Spleen (tissue), 11 donors: Measurements from ENCODE around the gene PLVAP. TPM values are rescaled to one million over a fixed set of nuclear protein-coding genes. Genes with fewer than 3 reads are reported as not detected.

Experiments
- DNase-seq: peaks from one replicate; pipeline ENCODE4 v3.0.0-alpha.2; 2020
- H3K27ac ChIP-seq, 8 donors: fragments of 200-600 bp; sonication (generic) in 7 of 8; 1 replicate in 4 of 8; 2 replicates in 4 of 8; pipeline versions ENCODE4 v1.5.0 to v1.8.0; 2016 to 2021; ENCODE audit warnings: inconsistent platforms in 4 of 8, mild to moderate bottlenecking in 4 of 8, moderate library complexity in 1 of 8
- H3K27me3 ChIP-seq, 7 donors: fragments of 200-600 bp; sonication (generic) in 6 of 7; replicated peaks in 1 of 7; 1 replicate in 4 of 7; 2 replicates in 3 of 7; pipeline versions ENCODE4 v1.5.0 to v1.8.0; 2016 to 2021; ENCODE audit warnings: inconsistent platforms in 3 of 7, mild to moderate bottlenecking in 1 of 7
- H3K36me3 ChIP-seq, 6 donors: fragments of 200-600 bp; sonication (generic) in 5 of 6; 1 replicate in 4 of 6; 2 replicates in 2 of 6; pipeline versions ENCODE4 v1.5.0 to v1.8.0; 2016 to 2021; ENCODE audit warnings: inconsistent platforms in 2 of 6
- H3K4me1 ChIP-seq, 6 donors: fragments of 200-600 bp; sonication (generic) in 5 of 6; 1 replicate in 3 of 6; 2 replicates in 3 of 6; pipeline versions ENCODE4 v1.5.0 to v1.8.0; 2016 to 2021; ENCODE audit warnings: inconsistent platforms in 3 of 6
- H3K4me3 ChIP-seq, 8 donors: fragments of 200-600 bp; sonication (generic) in 7 of 8; 1 replicate in 4 of 8; 2 replicates in 4 of 8; pipeline versions ENCODE4 v1.5.0 to v1.8.0; 2016 to 2021; ENCODE audit warnings: inconsistent platforms in 4 of 8, mild to moderate bottlenecking in 4 of 8, moderate library complexity in 2 of 8
- H3K9me3 ChIP-seq, 8 donors: fragments of 200-600 bp; sonication (generic) in 7 of 8; 1 replicate in 4 of 8; 2 replicates in 4 of 8; pipeline versions ENCODE4 v1.5.0 to v1.8.0; 2016 to 2021; ENCODE audit warnings: inconsistent platforms in 4 of 8
- POLR2A ChIP-seq, 3 donors: fragments of 450-650 bp; IDR thresholded peaks; one replicate each; pipeline ENCODE4 v1.5.1; 2017; ENCODE audit warnings: antibody characterized with exemption in 3 of 3, mild to moderate bottlenecking in 1 of 3
- POLR2AphosphoS5 ChIP-seq, 3 donors: sonication (generic); formaldehyde crosslinking; IDR thresholded peaks; one replicate each; pipeline ENCODE4 v1.5.1; 2017; ENCODE audit warnings: antibody characterized with exemption in 3 of 3
- WGBS, 5 donors: extraction: QIAGEN DNeasy Blood & Tissue Kit in 3 of 5; methylation state at CpG; one replicate each; pipeline versions ENCODE4 v1.1.5 to v1.1.7; 2013 to 2018; 5-methylcytosine and 5-hydroxymethylcytosine counted together
- intact Hi-C: fragments of 100-400 bp; cut with DNase I; formaldehyde crosslinking; loops from one replicate; pipeline ENCODE4 v1.15.0; 2023; ENCODE audit warnings: low total_unique reads
- polyA plus RNA-seq, 3 donors: library from polyadenylated mRNA; stranded (reverse); fragments of 200-250 nt; gene quantifications; one replicate each; pipeline ENCODE4 v1.2.1, GENCODE V29; 2013
- total RNA-seq, 7 donors: library from RNA; depleted of rRNA in 3 of 7; stranded (reverse); fragments of >200 nt in 3 of 7; fragmentation: NEBNext Ultra II Directional in 4 of 7; extraction: Animal tissue kit (Norgen Biotek cat#: 25700) in 4 of 7; gene quantifications; one replicate each; pipeline versions ENCODE4 v1.1.0 to v1.2.1, GENCODE V29; 2016 to 2021
- TF ChIP-seq, protein P1 (sequence below), 11 experiments: fragments of 200-600 bp in 7 of 11; fragments of 450-650 bp in 4 of 11; sonication (generic) in 4 of 11; IDR thresholded peaks in 8 of 11; conservative IDR thresholded peaks in 3 of 11; 1 replicate in 7 of 11; 2 replicates in 4 of 11; pipeline versions ENCODE4 v1.4.0 to v1.8.0; 2016 to 2021; ENCODE audit warnings: antibody characterized with exemption in 11 of 11, inconsistent platforms in 4 of 11, mild to moderate bottlenecking in 1 of 11
- donor health status: healthy with polysubstance abuse.
- donor health status: DM: no; HTN: no; CAD: no; lungs with moderate emphysema.
- donor health status: DM: no; HTN: no; CAD: no.
- donor health status: Bipolar disorder and iron deficiency.
- donor health status: healthy.
- donor health status: DM: no; HTN: no; CAD: no.
- donor health status: DM: yes; HTN: yes; CAD: no.

Gene PLVAP
- total and polyA plus RNA-seq, 10 donors = 26.6 to 555 (median 266) TPM

GRCh38 chr19:17325881-17326594 lies 51.1 kb downstream of the PLVAP start:
- DNase-seq = no peak
- intact Hi-C loops = no loop called here
- H3K9me3 ChIP-seq = no peaks in the 10 kb centered on the region
- peaks cover 8 to 49% (median 29%) of the 10 kb centered on the region in 6 donors for H3K4me1 ChIP-seq
- no peak overlapping the region for H3K27ac ChIP-seq
- H3K4me3 ChIP-seq = no peak overlapping the region
- TF ChIP-seq, protein P1, sequence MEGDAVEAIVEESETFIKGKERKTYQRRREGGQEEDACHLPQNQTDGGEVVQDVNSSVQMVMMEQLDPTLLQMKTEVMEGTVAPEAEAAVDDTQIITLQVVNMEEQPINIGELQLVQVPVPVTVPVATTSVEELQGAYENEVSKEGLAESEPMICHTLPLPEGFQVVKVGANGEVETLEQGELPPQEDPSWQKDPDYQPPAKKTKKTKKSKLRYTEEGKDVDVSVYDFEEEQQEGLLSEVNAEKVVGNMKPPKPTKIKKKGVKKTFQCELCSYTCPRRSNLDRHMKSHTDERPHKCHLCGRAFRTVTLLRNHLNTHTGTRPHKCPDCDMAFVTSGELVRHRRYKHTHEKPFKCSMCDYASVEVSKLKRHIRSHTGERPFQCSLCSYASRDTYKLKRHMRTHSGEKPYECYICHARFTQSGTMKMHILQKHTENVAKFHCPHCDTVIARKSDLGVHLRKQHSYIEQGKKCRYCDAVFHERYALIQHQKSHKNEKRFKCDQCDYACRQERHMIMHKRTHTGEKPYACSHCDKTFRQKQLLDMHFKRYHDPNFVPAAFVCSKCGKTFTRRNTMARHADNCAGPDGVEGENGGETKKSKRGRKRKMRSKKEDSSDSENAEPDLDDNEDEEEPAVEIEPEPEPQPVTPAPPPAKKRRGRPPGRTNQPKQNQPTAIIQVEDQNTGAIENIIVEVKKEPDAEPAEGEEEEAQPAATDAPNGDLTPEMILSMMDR (IDR thresholded peaks at IDR 0.05 in 8 of 11, conservative IDR thresholded peaks at IDR 0.05 in 3 of 11) = no peak
- TF ChIP-seq POLR2AphosphoS5 (IDR thresholded peaks at IDR 0.05) = no peak
- no peak for TF ChIP-seq POLR2A (IDR thresholded peaks at IDR 0.05)
- WGBS, 5 donors = 86 to 97% (median 91%) methylated on average over 17 of the region's 17 CpGs
- peaks cover 0 to 33% (median 12%) of the 10 kb centered on the region in 6 donors for H3K36me3 ChIP-seq
- H3K27me3 ChIP-seq = peaks cover 0 to 30% (median 21%) of the 10 kb centered on the region in 7 donors

DNA sequence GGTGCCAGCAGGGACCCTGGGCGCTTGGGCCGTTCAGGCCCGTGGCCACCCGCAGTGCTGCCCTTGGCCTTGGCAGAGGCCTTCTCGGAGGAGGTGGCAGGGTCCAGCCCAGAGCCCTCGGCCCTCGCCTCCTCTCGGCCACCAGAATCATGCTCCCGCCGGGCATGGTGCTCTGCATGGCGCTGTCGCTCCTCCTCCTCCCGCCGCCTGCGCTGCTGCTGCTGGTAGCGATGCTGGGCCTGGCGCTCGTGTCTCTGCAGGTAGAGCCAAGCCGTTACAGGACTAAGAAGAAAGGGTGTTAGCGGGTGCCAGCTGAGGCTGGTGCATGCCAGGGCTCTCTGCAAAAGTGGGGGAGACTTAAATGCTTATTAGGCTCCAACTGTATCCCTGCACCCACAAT lies 52.0 kb downstream of the PLVAP start:
- peaks cover 0 to 38% (median 21%) of the 10 kb centered on the region in 6 donors for H3K36me3 ChIP-seq
- 92 to 97% (median 95%) methylated on average over 13 to 20 of the region's 20 CpGs for WGBS, 5 donors
- intact Hi-C loops = no loop called here
- no peak for DNase-seq
- H3K9me3 ChIP-seq = no peaks in the 10 kb centered on the region
- H3K27ac ChIP-seq = no peak overlapping the region
- H3K4me3 ChIP-seq = no peak overlapping the region
- H3K27me3 ChIP-seq = peaks cover 0 to 21% (median 15%) of the 10 kb centered on the region in 7 donors
- TF ChIP-seq POLR2AphosphoS5 (IDR thresholded peaks at IDR 0.05) = peak in 1 of 3 donors; percentile 38
- TF ChIP-seq, protein P1 (IDR thresholded peaks at IDR 0.05 in 8 of 11, conservative IDR thresholded peaks at IDR 0.05 in 3 of 11) = no peak
- TF ChIP-seq POLR2A (IDR thresholded peaks at IDR 0.05) = no peak
- H3K4me1 ChIP-seq = peaks cover 8 to 47% (median 29%) of the 10 kb centered on the region in 6 donors

- peaks cover 0 to 15% (median 10%) of the 10 kb centered on the region in 7 donors for H3K27me3 ChIP-seq
- H3K9me3 ChIP-seq = no peaks in the 10 kb centered on the region
- intact Hi-C loops = no loop called here
- TF ChIP-seq, protein P1 (IDR thresholded peaks at IDR 0.05 in 8 of 11, conservative IDR thresholded peaks at IDR 0.05 in 3 of 11) = no peak
- no peak for TF ChIP-seq POLR2A (IDR thresholded peaks at IDR 0.05)
- TF ChIP-seq POLR2AphosphoS5 (IDR thresholded peaks at IDR 0.05) = no peak
- WGBS, 5 donors = 81 to 94% (median 86%) methylated on average over 10 to 28 of the region's 28 CpGs
- peak overlapping the region in 2 of 8 donors; percentile 11 to 46 for H3K27ac ChIP-seq
- H3K36me3 ChIP-seq = peaks cover 0 to 41% (median 26%) of the 10 kb centered on the region in 6 donors
- no peak overlapping the region for H3K4me3 ChIP-seq
- no peak for DNase-seq
- peaks cover 8 to 42% (median 27%) of the 10 kb centered on the region in 6 donors for H3K4me1 ChIP-seq
Measured at GRCh38 chr19:17324357-17325114, 52.6 kb downstream of the PLVAP start.

GRCh38 chr19:17323964-17324332 lies 53.2 kb downstream of the PLVAP start:
- TF ChIP-seq, protein P1 (IDR thresholded peaks at IDR 0.05 in 8 of 11, conservative IDR thresholded peaks at IDR 0.05 in 3 of 11) = peak in 1 of 11 experiments; percentile 15
- TF ChIP-seq POLR2A (IDR thresholded peaks at IDR 0.05) (no peak), POLR2AphosphoS5 (IDR thresholded peaks at IDR 0.05) (peak; percentile 27 to 48 (median 37))
- Histone ChIP-seq H3K4me1 (peaks cover 2 to 36% (median 21%) of the 10 kb centered on the region in 6 donors), H3K4me3 (peak overlapping the region in 2 of 8 donors; percentile 17 to 55), H3K27me3 (peaks cover 0 to 10% (median 4%) of the 10 kb centered on the region in 7 donors), H3K36me3 (peaks cover 0 to 47% (median 32%) of the 10 kb centered on the region in 6 donors), H3K27ac (peak overlapping the region in 2 of 8 donors; percentile 11 to 46), H3K9me3 (no peaks in the 10 kb centered on the region)
- no peak for DNase-seq
- intact Hi-C loops = no loop called here
- WGBS, 5 donors = 0 to 67% (median 23%) methylated on average over 1 to 7 of the region's 7 CpGs
